ACC112 (cell line): ENCODE results near the gene TGFBR2.
A peak's percentile ranks its signal among the peaks of the same experiment; 100 is the strongest.

ENCODE experiments used
- H2AFZ ChIP-seq: fragments of 200-600 bp; sonication (generic); one replicate; pipeline ENCODE4 v1.6.0; 2017; ENCODE audit warnings: antibody characterized with exemption, low read length; ENCODE audit not compliant: unreplicated experiment
- H3K27ac ChIP-seq: fragments of 200-600 bp; sonication (generic); 2 replicates; pipeline ENCODE4 v1.5.1; 2014; ENCODE audit warnings: low read depth, mild to moderate bottlenecking, antibody characterized with exemption, low read length, moderate library complexity
- H3K27me3 ChIP-seq: fragments of 200-600 bp; sonication (generic); 2 replicates; pipeline ENCODE4 v1.6.1; 2014; ENCODE audit warnings: mild to moderate bottlenecking, antibody characterized with exemption, low read length, moderate library complexity, mixed read lengths; ENCODE audit not compliant: insufficient read depth
- H3K36me3 ChIP-seq: fragments of 200-600 bp; sonication (generic); 2 replicates; pipeline ENCODE4 v1.6.1; 2016; ENCODE audit warnings: mild to moderate bottlenecking, antibody characterized with exemption, low read length, moderate library complexity, mixed read lengths; ENCODE audit not compliant: insufficient read depth
- H3K4me1 ChIP-seq: fragments of 200-600 bp; sonication (generic); one replicate; pipeline ENCODE4 v1.6.1; 2016; ENCODE audit warnings: low read length, mixed read lengths; ENCODE audit not compliant: insufficient read depth, unreplicated experiment, control insufficient read depth
- H3K4me3 ChIP-seq: fragments of 200-600 bp; sonication (generic); 2 replicates; pipeline ENCODE4 v1.5.1; 2014; ENCODE audit warnings: mild to moderate bottlenecking, low read depth, low read length
- H3K79me2 ChIP-seq: fragments of 200-600 bp; sonication (generic); one replicate; pipeline ENCODE4 v1.6.0; 2016; ENCODE audit warnings: low read length; ENCODE audit not compliant: control insufficient read depth, unreplicated experiment, insufficient read depth

Gene TGFBR2

GRCh38 chr3:30611613-30612436, 5.4 kb downstream of the TGFBR2 start:
- peak overlapping the region; percentile 76 for H3K4me3 ChIP-seq
- no peak overlapping the region for H2AFZ ChIP-seq
- H3K36me3 ChIP-seq, result peaks cover 20% of the 10 kb centered on the region
- peaks cover 70% of the 10 kb centered on the region for H3K4me1 ChIP-seq
- H3K27ac ChIP-seq, result peak overlapping the region; percentile 73
- no peaks in the 10 kb centered on the region for H3K27me3 ChIP-seq
- peaks cover 97% of the 10 kb centered on the region for H3K79me2 ChIP-seq

- peak overlapping the region; percentile 76 for H3K4me3 ChIP-seq
- peaks cover 75% of the 10 kb centered on the region for H3K4me1 ChIP-seq
- H3K27ac ChIP-seq, result peak overlapping the region; percentile 12
Measured at GRCh38 chr3:30612437-30613132, 6.2 kb downstream of the TGFBR2 start.

GRCh38 chr3:30613133-30613825, 6.9 kb downstream of the TGFBR2 start:
- peak overlapping the region; percentile 20 for H3K27ac ChIP-seq
- peaks cover 20% of the 10 kb centered on the region for H3K36me3 ChIP-seq
- H3K79me2 ChIP-seq, result peaks cover 100% of the 10 kb centered on the region
- H3K4me3 ChIP-seq, result peak overlapping the region; percentile 76
- H2AFZ ChIP-seq, result no peak overlapping the region
- H3K4me1 ChIP-seq, result peaks cover 82% of the 10 kb centered on the region
- no peaks in the 10 kb centered on the region for H3K27me3 ChIP-seq

More at GRCh38 chr3:30612437-30613132, 6.2 kb downstream of the TGFBR2 start:
- Histone ChIP-seq H3K27me3 (no peaks in the 10 kb centered on the region), H3K36me3 (peaks cover 21% of the 10 kb centered on the region), H3K79me2 (peaks cover 97% of the 10 kb centered on the region), H2AFZ (no peak overlapping the region)

DNA sequence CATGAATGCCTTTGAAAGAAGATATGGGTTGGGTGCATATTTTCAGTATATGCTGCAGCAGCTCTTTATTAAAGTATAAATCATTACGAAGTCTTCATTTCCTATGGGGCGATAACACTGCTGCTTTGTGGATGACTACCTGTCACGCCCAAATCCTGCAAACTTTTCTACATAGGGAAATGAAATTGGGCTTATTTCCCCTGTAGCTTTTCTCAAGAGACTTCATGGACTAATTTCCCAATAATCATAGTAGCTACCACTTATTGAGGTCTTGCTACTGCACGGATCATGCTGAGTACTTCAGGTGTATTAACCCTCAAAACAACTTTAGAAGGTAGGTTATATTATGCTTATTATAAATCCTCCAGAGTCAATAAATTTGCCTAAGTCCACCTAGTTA, 8.0 kb downstream of the TGFBR2 start:
- H3K79me2 ChIP-seq, result peaks cover 100% of the 10 kb centered on the region
- H2AFZ ChIP-seq, result no peak overlapping the region
- peaks cover 93% of the 10 kb centered on the region for H3K4me1 ChIP-seq
- no peaks in the 10 kb centered on the region for H3K27me3 ChIP-seq
- H3K4me3 ChIP-seq, result peak overlapping the region; percentile 4; the same call in 1 of the 2 replicates
- peak overlapping the region; percentile 20; the same call in 1 of the 2 replicates for H3K27ac ChIP-seq
- peaks cover 23% of the 10 kb centered on the region for H3K36me3 ChIP-seq

GRCh38 chr3:30614943-30615342, 8.5 kb downstream of the TGFBR2 start:
- Histone ChIP-seq H3K4me1 (peaks cover 91% of the 10 kb centered on the region), H3K27ac (peak overlapping the region; percentile 20; the same call in 1 of the 2 replicates), H3K79me2 (peaks cover 99% of the 10 kb centered on the region)

DNA sequence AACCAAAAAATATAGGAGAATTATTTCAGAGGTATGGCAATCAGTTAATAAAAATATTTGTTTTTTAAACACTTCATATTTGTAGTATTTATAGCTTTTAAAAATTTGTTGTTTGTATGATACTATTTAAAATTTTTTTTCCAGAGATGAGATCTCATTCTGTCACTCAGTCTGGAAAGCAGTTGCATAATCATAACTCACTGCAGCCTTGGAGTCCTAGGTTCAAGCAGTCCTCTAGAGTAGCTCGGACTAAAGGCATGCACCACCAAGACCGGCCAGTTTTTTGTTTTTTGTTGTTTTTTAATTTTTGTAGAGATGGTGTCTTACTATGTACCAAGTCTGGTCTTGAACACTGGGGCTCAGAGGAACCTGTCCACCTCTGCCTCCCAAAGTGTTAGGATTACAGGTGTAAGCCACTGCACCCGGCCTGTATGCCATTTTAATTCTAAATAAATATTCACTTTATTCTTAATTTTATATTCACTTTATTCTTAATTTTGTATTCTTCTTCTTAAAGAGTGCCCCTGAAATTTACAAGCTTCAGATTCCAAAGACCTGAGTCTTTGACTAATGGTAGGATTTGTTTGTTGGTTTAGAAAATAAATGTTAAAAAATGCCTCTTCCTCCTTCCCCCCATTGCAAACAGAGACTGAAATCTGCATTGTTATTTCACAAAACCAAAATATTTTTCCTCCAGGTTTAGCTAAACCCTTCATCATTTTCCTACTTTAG, 9.4 kb downstream of the TGFBR2 start:
- Histone ChIP-seq H3K4me3 (peak overlapping the region; percentile 22; the same call in 1 of the 2 replicates), H3K79me2 (peaks cover 99% of the 10 kb centered on the region), H3K4me1 (peaks cover 91% of the 10 kb centered on the region), H3K36me3 (peaks cover 19% of the 10 kb centered on the region), H3K27me3 (no peaks in the 10 kb centered on the region), H3K27ac (peak overlapping the region; percentile 23; the same call in 1 of the 2 replicates), H2AFZ (no peak overlapping the region)

More at GRCh38 chr3:30614943-30615342, 8.5 kb downstream of the TGFBR2 start:
- H3K27me3 ChIP-seq, result no peaks in the 10 kb centered on the region
- peak overlapping the region; percentile 4 for H3K4me3 ChIP-seq
- peaks cover 24% of the 10 kb centered on the region for H3K36me3 ChIP-seq
- H2AFZ ChIP-seq, result no peak overlapping the region

DNA sequence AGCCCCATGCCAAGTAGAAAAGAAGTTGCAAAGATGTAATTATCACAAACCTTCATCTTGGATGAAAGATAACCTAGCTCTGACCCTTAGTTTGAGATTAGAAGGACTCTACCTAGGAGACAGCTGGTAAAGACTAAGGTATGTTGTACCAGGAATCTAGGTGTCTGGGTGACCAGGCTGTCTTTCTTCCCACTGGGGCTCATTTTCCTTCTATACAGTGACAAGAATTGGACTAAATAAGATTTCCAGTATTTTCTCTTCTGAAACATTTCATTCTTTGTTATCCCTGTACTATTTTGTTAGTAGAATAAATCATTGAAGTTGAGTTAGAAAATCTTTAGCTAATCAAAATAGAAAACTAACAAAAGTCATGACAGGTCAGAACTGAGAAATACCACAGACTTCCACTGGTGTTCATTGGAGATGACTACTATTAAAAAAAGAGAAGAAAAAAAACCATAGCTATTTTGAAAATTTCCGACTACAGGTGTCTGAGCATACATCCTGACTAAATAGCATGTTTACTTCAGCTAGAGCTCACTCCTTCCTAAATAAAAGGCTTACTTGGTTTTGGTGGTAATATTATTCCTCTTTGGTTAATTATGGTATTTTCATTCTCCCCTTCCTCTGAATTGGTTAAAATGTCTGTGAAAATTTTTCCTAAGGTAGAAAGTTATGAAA, 10.1 kb downstream of the TGFBR2 start:
- H3K27ac ChIP-seq, result peak overlapping the region; percentile 23; the same call in 1 of the 2 replicates
- no peak overlapping the region for H2AFZ ChIP-seq
- no peaks in the 10 kb centered on the region for H3K27me3 ChIP-seq
- H3K79me2 ChIP-seq, result peaks cover 99% of the 10 kb centered on the region
- H3K4me1 ChIP-seq, result peaks cover 89% of the 10 kb centered on the region
- H3K4me3 ChIP-seq, result peak overlapping the region; percentile 22; the same call in 1 of the 2 replicates
- H3K36me3 ChIP-seq, result peaks cover 21% of the 10 kb centered on the region

- Histone ChIP-seq H3K27me3 (no peaks in the 10 kb centered on the region), H3K4me1 (peaks cover 89% of the 10 kb centered on the region), H3K79me2 (peaks cover 99% of the 10 kb centered on the region), H3K4me3 (no peak overlapping the region), H3K36me3 (peaks cover 27% of the 10 kb centered on the region), H3K27ac (no peak overlapping the region), H2AFZ (no peak overlapping the region)
Measured at GRCh38 chr3:30617069-30617468, 10.7 kb downstream of the TGFBR2 start.

GRCh38 chr3:30617653-30618052, 11.3 kb downstream of the TGFBR2 start:
- peaks cover 98% of the 10 kb centered on the region for H3K79me2 ChIP-seq

More at GRCh38 chr3:30617653-30618052, 11.3 kb downstream of the TGFBR2 start:
- peaks cover 31% of the 10 kb centered on the region for H3K36me3 ChIP-seq
- H3K27me3 ChIP-seq, result no peaks in the 10 kb centered on the region
- H3K4me1 ChIP-seq, result peaks cover 88% of the 10 kb centered on the region
- H3K4me3 ChIP-seq, result no peak overlapping the region
- H2AFZ ChIP-seq, result no peak overlapping the region
- 0 out of 2 replicates have a peak overlapping the region, but pooled peaks have one; percentile 2 for H3K27ac ChIP-seq
